Activated naive CD8-positive, alpha-beta T cell treated with anti-CD3 and anti-CD28 coated beads for 36 hours (primary cell): ENCODE results near the gene TRIM67. TPM values are rescaled to one million over a fixed set of nuclear protein-coding genes. Genes with fewer than 3 reads are reported as not detected.
A peak's percentile ranks its signal among the peaks of the same experiment; 100 is the strongest.
"Not testable (repeated sequence)": the region's sequence is repeated elsewhere in the genome, so short reads cannot be mapped to it uniquely, and the experiment has no call there.

Experiments used
- DNase-seq: peaks from one replicate; pipeline ENCODE4 v3.0.0; 2021
- H3K27ac Mint-ChIP-seq: one replicate; pipeline ENCODE4 v1.8.0; 2022; ENCODE audit warnings: mild to moderate bottlenecking, moderate library complexity, mixed read lengths
- H3K27me3 Mint-ChIP-seq: one replicate; pipeline ENCODE4 v1.8.0; 2022; ENCODE audit warnings: mild to moderate bottlenecking, mixed read lengths
- H3K36me3 Mint-ChIP-seq: one replicate; pipeline ENCODE4 v1.8.0; 2021; ENCODE audit warnings: mild to moderate bottlenecking, mixed read lengths
- H3K4me1 Mint-ChIP-seq: one replicate; pipeline ENCODE4 v1.8.0; 2021; ENCODE audit warnings: mixed read lengths
- H3K4me3 Mint-ChIP-seq: one replicate; pipeline ENCODE4 v1.8.0; 2022; ENCODE audit warnings: mild to moderate bottlenecking, moderate library complexity, mixed read lengths
- H3K9me3 Mint-ChIP-seq: one replicate; pipeline ENCODE4 v1.8.0; 2022; ENCODE audit warnings: mixed read lengths
- total RNA-seq, 2 experiments: library from RNA; stranded (reverse); gene quantifications; one replicate each; pipeline ENCODE4 v1.2.3, GENCODE V29; 2021

Gene TRIM67
- total RNA-seq, 2 experiments from 2014 or later = not detected

DNA sequence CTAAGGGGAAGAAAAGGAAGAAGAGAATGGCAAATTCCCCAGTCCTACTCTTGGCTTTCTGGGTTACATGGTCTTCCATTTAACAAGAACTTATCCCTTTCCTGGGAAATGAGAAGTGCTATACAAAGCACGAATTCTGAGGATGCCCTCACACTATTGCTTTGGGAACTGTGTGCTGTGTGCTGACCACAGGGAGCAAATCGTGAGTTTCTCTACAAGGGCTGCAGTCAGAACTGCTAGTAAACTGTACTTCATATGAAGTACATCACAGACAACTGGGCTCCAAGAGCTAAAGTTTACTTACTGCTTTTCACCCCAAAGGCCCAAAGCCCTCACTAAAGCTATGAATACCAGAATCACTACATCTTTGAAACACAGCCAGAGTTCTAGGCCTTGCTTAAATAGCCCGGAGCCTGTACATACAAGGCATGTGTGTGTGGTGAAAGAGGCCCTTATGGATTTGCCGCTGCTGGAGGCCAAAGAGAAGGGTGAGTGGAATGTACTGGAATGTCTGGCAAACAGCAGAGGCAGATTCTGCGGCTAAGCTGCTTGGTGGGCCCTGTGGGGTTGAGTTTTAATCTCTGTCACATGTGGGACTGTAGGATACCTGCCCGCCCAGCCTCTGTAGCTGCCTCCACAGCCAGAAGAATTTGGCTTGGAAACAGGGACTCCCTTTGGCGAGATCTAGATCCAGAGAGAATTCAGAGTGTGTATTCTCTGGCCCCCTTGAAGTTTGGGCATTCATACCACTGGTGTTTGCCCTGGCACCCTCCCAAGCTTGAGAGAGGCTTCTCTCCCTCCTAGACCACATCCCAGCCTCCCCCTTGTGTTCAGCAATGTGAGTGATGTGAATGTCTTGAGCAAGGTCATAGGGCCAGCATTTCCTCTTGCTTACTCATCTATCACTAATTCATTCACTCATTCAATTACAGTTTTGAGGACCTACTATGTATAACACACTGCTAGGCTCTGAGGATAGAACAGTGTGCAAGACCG is 21.9 kb upstream of the TRIM67 start:
- no peak for DNase-seq
- peaks cover 6% of the 10 kb centered on the region for H3K4me1 Mint-ChIP-seq
- H3K27ac Mint-ChIP-seq = no peak overlapping the region
- peaks cover 2% of the 10 kb centered on the region for H3K36me3 Mint-ChIP-seq
- no peak overlapping the region for H3K4me3 Mint-ChIP-seq
- H3K9me3 Mint-ChIP-seq = peaks cover 4% of the 10 kb centered on the region
- H3K27me3 Mint-ChIP-seq = peaks cover 36% of the 10 kb centered on the region

DNA sequence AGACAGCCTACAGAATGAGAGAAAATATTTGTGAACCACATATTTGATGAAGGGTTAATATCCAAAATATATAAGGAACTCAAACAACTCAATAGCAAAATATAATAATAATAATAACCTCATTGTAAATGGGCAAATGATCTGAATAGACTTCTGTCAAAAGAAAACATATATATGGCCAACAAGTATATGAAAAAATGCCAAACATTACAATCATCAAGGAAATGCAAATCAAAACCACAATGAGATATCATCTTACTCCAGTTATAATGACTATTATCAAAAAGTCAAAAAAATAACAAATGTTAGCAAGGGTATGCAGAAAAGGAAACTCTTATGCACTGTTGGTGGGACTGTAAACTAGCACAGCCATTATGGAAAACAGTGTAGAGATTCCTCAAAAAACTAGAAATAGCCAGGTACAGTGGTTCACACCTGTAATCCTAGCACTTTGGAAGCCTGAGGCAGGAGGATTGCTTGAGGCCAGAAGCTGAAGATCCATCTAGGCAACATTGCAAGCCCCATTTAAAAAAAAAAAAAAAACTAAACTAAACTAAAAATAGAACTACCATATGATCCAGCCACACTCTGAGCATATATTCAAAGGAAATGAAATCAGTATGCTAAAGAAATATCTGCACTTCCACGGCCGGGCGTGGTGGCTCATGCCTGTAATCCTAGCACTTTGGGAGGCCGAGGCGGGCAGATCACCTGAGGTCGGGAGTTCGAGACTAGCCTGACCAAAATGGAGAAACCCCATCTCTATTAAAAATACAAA is 17.3 kb upstream of the TRIM67 start:
- Mint-ChIP-seq H3K36me3 (peaks cover 2% of the 10 kb centered on the region), H3K27ac (no peak overlapping the region), H3K4me1 (no peaks in the 10 kb centered on the region), H3K4me3 (no peak overlapping the region), H3K27me3 (peaks cover 47% of the 10 kb centered on the region), H3K9me3 (peaks cover 4% of the 10 kb centered on the region)
- no peak for DNase-seq

DNA sequence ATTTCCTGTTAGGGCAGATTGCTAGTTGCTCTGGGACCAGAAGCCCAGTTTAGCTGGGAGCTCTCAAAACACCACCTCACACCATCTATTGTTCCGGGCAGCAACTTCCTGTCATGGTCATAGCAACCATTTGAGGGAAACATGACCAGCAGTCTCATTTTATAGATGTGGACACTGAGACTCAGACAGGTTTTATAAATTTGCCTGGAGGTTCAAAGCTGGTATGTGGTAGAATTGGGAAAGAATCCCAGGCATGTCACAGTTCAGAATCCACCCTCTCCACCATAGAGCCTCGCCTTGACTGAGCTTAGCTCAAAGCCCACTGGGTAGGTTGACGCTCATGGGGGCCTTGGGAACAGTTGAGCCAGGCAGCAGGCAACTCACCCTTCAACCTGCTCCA is 14.0 kb upstream of the TRIM67 start:
- DNase-seq = no peak
- Mint-ChIP-seq H3K4me3 (no peak overlapping the region), H3K9me3 (peaks cover 16% of the 10 kb centered on the region), H3K27me3 (peaks cover 26% of the 10 kb centered on the region), H3K4me1 (no peaks in the 10 kb centered on the region), H3K27ac (no peak overlapping the region), H3K36me3 (no peaks in the 10 kb centered on the region)

DNA sequence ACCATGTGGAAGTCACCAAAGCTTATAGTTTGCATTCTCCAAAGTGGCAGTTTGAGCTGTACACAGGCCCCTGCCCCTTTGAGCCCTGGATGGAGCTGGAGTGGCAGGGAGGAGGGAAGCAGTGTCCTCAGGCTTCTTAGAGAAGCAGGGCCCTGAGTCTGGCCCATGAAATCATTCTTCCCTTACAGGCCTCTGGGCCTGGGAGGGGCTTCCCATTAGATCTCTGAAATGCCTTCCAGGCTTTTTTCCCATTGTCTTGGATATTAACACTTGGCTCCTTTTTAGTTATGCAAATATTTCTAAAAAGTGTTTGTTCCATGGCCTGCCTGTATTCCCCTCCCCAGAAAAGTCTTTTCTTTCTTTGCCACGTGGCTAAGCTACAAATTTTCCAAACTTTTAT is 10.0 kb upstream of the TRIM67 start:
- peaks cover 24% of the 10 kb centered on the region for H3K27me3 Mint-ChIP-seq
- H3K4me1 Mint-ChIP-seq = no peaks in the 10 kb centered on the region
- no peak overlapping the region for H3K4me3 Mint-ChIP-seq
- H3K36me3 Mint-ChIP-seq = no peaks in the 10 kb centered on the region
- no peak overlapping the region for H3K27ac Mint-ChIP-seq
- peaks cover 12% of the 10 kb centered on the region for H3K9me3 Mint-ChIP-seq
- DNase-seq = no peak

DNA sequence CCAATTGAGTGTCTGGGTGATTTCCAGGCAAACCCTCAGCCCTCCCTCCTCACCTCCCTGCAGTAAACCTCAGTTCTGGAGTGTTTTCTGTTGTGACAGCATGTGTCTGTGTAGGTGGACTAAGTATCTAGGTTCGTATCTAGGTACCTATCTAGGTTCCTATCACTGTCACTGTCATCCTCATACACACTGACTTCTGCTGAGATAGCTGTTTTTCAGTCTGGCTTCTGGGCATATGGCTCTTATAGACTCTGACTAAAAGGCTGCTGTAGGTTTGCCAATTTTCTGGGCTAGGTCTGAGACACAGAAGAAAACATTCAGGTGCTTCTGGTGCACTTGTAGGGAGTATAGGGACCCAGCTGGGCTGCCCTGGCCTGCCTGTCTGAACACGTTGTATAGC is 8.1 kb upstream of the TRIM67 start:
- no peak for DNase-seq
- H3K4me1 Mint-ChIP-seq = no peaks in the 10 kb centered on the region
- no peak overlapping the region for H3K27ac Mint-ChIP-seq
- peaks cover 12% of the 10 kb centered on the region for H3K9me3 Mint-ChIP-seq
- no peak overlapping the region for H3K4me3 Mint-ChIP-seq
- H3K36me3 Mint-ChIP-seq = no peaks in the 10 kb centered on the region
- H3K27me3 Mint-ChIP-seq = peaks cover 39% of the 10 kb centered on the region

DNA sequence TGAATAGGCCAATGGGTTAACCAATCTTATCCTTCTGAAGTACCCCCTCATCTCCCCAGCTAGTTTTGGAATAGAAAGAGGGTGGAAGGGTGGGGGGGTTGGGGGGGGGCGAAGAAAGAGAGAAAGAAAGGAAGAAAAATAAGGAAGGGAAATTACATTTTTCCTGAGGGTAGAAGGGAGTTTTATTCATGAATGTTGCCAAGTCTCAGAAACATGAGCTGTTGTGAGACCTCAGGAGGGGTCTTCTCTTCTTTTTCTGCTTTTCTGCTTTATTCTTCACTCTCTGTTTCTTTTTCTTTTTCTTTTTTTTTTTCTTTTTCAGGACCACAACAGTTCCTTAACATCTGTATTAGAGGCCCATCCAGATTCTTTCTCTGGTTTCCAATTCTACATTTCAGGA is 6.0 kb upstream of the TRIM67 start:
- no peak for DNase-seq
- no peaks in the 10 kb centered on the region for H3K36me3 Mint-ChIP-seq
- H3K4me3 Mint-ChIP-seq = no peak overlapping the region
- H3K27me3 Mint-ChIP-seq = peaks cover 59% of the 10 kb centered on the region
- H3K9me3 Mint-ChIP-seq = peaks cover 12% of the 10 kb centered on the region
- H3K27ac Mint-ChIP-seq = no peak overlapping the region
- H3K4me1 Mint-ChIP-seq = peaks cover 2% of the 10 kb centered on the region

DNA sequence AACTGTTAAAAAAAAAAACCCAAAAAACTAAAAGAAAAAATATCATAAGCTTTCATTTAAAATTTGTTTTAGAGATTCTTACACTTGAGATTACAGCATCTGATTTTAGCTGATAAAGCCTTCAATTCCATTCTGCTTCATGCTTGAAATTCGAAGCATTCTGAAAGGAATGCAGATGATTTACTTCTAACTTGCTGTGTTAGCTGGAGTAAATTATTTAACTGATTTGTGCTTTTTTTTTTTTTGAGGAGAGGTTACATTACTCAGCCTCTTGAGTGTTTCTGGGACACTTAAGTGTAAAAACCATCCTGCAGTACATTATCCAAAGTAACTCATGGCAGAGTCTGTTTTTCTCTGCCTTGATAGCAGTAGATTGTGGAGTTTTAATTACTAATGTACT is 4.5 kb upstream of the TRIM67 start:
- Mint-ChIP-seq H3K4me3 (no peak overlapping the region), H3K36me3 (no peaks in the 10 kb centered on the region), H3K9me3 (peaks cover 4% of the 10 kb centered on the region), H3K4me1 (peaks cover 8% of the 10 kb centered on the region), H3K27me3 (peaks cover 70% of the 10 kb centered on the region), H3K27ac (no peak overlapping the region)
- DNase-seq = no peak

DNA sequence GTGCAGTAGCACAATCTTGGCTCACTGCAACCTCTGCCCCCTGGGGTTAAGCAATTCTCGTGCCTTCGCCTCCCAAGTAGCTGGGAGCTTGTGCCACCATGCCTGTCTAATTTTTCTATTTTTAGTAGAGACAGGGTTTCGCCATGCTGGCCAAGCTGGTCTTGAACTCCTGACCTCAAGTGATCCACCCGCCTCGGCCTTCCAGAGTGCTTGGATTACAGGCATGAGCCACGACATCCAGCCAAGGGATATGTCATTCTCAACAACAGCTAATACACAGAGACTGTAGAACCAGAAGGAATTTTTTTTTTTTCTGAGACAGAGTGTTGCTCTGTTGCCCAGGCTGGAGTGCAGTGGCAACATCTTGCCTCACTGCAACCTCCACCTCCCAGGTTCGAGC is 3.7 kb upstream of the TRIM67 start:
- peaks cover 76% of the 10 kb centered on the region for H3K27me3 Mint-ChIP-seq
- not testable (repeated sequence) for H3K9me3 Mint-ChIP-seq, DNase-seq, H3K4me3 Mint-ChIP-seq, H3K4me1 Mint-ChIP-seq, H3K36me3 Mint-ChIP-seq, H3K27ac Mint-ChIP-seq

DNA sequence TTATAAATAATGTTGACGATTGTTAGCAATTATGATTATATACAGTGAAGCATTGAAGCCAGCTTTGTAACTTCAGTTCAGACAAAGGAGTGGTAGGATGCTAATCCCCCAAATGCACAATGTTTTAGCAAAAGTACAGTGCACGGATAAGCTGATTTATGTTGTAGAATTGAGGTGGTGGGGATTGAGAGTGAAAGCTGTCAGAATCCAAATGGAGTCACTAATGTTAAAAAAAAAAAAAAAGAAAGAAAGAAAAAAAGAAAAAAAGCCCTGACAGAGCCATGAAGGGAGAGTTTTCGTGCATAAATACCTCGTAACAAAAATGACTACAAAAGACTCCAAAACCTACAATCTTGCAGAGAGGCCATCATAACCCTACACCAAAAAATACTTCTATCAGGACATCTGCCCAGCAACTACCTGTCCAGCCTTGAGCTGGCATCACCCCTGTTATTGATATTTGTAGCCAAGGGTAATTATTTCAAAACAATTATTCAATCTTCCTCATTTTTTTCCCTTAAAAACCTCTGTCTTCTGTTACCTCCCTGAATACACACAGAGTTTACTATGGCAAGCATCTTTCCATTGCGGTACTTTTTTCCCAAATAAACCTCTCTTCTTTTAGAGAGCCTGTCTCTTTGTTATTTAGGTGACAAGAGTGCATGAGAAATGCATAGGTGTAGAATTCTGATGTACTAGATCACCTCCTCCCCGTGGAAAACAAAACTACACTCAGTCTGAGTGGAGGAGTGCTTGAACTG is 2.5 kb upstream of the TRIM67 start:
- Mint-ChIP-seq H3K27me3 (peaks cover 82% of the 10 kb centered on the region), H3K27ac (no peak overlapping the region), H3K36me3 (no peaks in the 10 kb centered on the region), H3K4me1 (peaks cover 8% of the 10 kb centered on the region), H3K9me3 (no peaks in the 10 kb centered on the region), H3K4me3 (no peak overlapping the region)
- no peak for DNase-seq

DNA sequence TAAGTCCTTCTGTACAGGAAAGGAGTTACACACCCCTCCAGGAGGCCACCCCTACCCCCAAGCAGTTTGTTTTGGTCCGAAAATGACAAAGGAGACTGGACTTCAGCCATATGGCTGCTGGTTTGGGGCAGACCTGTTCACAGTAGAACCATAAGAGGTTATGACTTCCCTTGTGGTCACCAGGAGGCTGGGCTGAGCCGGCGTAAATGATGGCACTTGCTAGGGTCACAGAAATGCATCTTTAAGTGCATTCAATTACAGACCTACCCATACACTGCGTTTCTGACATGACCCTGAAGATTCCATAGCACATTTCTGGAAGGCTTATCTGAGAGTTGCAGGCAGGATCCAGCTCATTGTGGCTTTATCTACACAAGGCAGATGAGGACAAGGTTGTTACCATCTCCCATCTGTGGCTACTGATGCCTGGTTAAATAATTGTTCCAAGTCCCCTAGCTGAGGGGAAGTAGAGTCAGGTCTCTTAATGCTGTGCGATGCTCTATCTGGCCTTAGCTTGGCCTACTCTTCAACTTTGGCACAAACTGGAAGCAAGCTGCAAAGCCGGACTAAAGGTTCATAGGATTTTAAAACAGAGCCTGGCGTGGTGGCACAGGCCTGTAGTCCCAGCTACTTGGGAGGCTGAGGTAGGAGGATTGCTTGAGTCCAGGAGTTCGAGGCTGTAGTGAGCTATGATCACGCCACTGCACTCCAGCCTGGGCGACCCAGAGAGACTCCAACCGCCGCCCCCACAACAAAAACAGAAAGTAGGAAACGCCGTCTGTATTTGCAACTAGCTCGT is 1.7 kb upstream of the TRIM67 start:
- peaks cover 83% of the 10 kb centered on the region for H3K27me3 Mint-ChIP-seq
- no peak overlapping the region for H3K27ac Mint-ChIP-seq
- no peak for DNase-seq
- H3K9me3 Mint-ChIP-seq = no peaks in the 10 kb centered on the region
- no peak overlapping the region for H3K4me3 Mint-ChIP-seq
- peaks cover 8% of the 10 kb centered on the region for H3K4me1 Mint-ChIP-seq
- H3K36me3 Mint-ChIP-seq = no peaks in the 10 kb centered on the region

DNA sequence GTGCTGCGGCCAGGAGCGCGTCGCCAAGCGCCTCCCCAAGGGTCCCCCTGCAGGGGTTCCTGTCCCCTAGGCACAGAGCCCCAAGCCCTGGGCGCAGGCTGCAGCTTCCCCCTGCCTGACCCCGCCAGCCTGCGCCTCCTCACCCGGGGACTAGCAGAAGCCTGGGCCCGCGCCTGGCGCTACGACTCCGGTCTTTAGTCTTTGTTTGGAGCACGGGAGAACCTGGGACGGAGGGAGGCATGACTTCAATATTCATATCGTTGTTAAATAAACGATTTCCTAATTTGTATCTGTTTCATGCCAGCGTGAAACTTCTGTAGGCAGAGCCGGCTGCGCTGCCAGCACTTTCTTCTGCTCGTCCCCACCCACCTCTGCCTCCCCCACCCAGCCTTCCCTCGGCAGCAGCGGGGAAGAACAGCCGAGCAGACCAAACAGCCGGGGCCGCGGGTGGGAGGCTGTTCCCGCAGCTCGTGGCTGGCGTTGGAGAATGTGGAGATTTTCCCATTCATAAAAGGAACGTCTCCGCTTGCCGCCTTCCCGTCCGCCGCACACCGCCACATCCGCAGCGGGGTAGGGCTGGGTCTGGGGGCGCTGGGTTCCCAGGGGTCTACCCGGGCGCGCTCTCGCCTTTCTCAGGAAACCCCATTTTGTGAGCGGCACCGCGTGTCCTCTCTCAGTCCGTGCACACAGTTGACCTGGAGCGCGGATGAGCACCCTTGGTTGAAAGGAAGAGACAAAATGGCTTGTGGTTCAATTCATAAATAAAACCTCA is 777 bp upstream of the TRIM67 start:
- Mint-ChIP-seq H3K4me3 (no peak overlapping the region), H3K27ac (no peak overlapping the region), H3K27me3 (peaks cover 85% of the 10 kb centered on the region), H3K9me3 (no peaks in the 10 kb centered on the region), H3K4me1 (peaks cover 8% of the 10 kb centered on the region), H3K36me3 (no peaks in the 10 kb centered on the region)
- no peak for DNase-seq

DNA sequence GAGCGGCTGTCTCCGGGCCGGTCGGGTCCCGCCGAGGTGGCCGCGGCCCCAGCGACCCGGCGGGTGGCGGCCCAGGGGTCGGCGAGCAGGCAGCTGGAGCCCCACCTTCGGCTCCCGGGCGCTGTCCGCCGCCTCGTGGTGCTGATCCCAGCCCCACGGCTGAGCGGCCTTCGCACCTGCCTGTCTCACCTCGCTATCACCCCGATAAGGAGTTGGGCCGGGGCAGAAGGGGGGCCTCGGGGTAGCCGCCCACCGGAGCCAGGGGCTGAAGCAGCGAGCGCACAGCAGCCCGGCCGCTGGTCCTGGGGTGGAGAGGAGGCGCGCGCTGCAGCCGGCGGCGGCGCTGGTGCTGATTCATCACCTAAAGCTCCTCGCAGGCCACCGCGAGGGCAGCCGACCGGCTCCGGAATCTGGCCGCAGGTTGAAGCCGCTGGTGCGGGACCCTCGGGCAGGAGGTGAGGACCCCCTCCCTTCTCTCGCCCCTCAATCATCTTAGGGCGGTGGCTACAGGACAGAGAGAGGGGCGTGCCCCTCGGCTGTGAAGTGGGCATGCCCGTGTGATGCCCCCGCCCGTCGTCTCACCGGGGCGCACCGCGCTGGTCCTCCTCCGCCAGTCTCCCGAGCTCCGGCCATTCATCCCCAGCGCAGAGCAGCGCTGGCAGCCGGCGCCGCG is 575 bp downstream of the TRIM67 start:
- Mint-ChIP-seq H3K36me3 (no peaks in the 10 kb centered on the region), H3K27me3 (peaks cover 81% of the 10 kb centered on the region), H3K4me3 (no peak overlapping the region), H3K9me3 (no peaks in the 10 kb centered on the region), H3K27ac (no peak overlapping the region), H3K4me1 (peaks cover 8% of the 10 kb centered on the region)
- peak; percentile 53 for DNase-seq
